RWPE1 (cell line): ENCODE measurements around the gene PKM.
"Not testable (repeated sequence)": the region's sequence is repeated elsewhere in the genome, so short reads cannot be mapped to it uniquely, and the experiment has no call there.

Experiments
- CTCF ChIA-PET: fragments of 350-600 bp; sonication (Branson Sonifier 250); formaldehyde crosslinking; extraction: SDS; loops from one replicate; lab custom pipeline; 2021; lab: Yijun Ruan, JAX
- POLR2A ChIA-PET: fragments of 400-600 bp; formaldehyde crosslinking; extraction: SDS; loops from one replicate; lab custom pipeline; 2020; ENCODE audit warnings: antibody characterized with exemption; ENCODE audit not compliant: low non-redundant PET; lab: Yijun Ruan, JAX
- DNase-seq: peaks from one replicate; pipeline ENCODE4 v3.0.0; 2012; ENCODE audit warnings: low spot score
- H3K27ac ChIP-seq: fragments of 450-650 bp; 2 replicates; pipeline ENCODE4 v1.5.1; 2017
- TF ChIP-seq, protein P1 (sequence below): fragments of 450-650 bp; conservative IDR thresholded peaks from 2 replicates; pipeline ENCODE4 v1.5.1; 2017; ENCODE audit warnings: low read depth, mild to moderate bottlenecking

Gene PKM

DNA sequence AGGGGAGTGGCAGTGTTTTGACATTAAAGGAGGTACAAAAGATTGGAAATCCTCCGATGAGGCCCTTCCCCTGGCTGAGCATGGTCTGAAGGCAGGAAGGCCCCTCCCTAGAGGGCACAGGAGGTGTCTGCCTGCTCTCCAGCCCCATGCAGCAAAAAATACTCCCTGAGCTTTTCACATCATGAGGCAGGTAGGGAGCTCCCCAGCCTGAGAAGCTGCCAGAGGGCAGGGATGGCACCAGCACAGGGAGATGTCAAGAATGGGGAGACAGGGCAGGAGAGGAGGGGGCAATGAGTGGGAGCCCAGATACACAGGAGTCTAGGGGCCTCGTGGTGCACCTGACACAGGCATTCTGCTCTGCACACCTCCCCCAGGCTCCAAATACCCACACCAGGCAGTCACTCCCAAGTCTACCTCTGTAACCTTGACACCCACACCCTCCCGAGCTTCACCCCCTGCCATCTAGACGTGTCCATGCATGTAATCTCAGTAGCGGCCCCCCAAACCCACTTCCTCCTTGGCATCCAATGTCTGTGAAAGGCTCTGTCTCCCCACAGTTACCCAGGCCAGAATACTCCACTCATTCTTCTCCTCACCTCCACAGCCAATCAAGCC, 56.3 kb downstream of the PKM start:
- ChIA-PET CTCF (interaction anchor here (0.6 to 1.5 kb wide), 4 partner anchors 10 to 1071 kb away, joined by 3 to 8 read pairs (median 4); no protein-coding TSS in a partner anchor), POLR2A (no interaction called here)
- H3K27ac ChIP-seq, result peak overlapping the region; percentile 9; the same call in 1 of the 2 replicates
- no peak for DNase-seq
- TF ChIP-seq, protein P1, sequence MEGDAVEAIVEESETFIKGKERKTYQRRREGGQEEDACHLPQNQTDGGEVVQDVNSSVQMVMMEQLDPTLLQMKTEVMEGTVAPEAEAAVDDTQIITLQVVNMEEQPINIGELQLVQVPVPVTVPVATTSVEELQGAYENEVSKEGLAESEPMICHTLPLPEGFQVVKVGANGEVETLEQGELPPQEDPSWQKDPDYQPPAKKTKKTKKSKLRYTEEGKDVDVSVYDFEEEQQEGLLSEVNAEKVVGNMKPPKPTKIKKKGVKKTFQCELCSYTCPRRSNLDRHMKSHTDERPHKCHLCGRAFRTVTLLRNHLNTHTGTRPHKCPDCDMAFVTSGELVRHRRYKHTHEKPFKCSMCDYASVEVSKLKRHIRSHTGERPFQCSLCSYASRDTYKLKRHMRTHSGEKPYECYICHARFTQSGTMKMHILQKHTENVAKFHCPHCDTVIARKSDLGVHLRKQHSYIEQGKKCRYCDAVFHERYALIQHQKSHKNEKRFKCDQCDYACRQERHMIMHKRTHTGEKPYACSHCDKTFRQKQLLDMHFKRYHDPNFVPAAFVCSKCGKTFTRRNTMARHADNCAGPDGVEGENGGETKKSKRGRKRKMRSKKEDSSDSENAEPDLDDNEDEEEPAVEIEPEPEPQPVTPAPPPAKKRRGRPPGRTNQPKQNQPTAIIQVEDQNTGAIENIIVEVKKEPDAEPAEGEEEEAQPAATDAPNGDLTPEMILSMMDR, result no peak

DNA sequence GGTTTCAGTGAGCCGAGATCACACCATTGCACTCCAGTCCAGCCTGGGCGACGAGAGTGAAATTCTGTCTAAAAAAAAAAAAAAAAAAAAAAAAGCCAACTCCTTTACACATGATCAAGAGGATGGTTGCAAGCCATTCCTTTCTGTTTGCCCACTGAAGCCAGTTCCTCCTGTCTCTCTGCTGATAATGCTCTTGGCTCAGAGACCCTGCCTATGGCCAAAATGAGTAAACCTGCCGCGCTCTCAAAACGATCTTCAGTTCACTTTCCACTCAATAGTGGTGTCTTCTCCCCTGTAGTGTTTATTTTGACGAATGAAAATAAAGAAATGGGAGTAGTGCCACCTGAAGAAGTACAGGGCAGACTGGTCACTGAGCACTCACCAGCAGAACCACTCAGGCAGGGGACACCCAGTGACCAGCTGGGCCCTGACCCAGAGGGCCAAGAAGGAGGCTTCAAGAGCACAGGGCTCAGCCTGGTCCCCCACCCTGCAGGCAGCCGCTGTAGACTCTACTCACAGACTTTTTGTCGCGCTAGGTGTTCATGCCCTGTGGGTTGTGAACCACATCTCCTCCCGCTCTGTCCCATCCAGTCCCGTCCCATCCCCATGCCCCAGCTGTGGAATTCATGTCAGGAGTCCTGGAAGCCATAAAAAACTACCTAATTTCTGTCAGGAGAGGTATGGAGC, 57.0 kb downstream of the PKM start:
- CTCF ChIA-PET, result interaction anchor here (0.6 to 1.5 kb wide), 3 partner anchors 9 to 1070 kb away, joined by 3 to 8 read pairs (median 3); no protein-coding TSS in a partner anchor
- DNase-seq, result no peak
- H3K27ac ChIP-seq, result peak overlapping the region; percentile 9; the same call in 1 of the 2 replicates
- POLR2A ChIA-PET, result no interaction called here
- TF ChIP-seq, protein P1, result no peak

DNA sequence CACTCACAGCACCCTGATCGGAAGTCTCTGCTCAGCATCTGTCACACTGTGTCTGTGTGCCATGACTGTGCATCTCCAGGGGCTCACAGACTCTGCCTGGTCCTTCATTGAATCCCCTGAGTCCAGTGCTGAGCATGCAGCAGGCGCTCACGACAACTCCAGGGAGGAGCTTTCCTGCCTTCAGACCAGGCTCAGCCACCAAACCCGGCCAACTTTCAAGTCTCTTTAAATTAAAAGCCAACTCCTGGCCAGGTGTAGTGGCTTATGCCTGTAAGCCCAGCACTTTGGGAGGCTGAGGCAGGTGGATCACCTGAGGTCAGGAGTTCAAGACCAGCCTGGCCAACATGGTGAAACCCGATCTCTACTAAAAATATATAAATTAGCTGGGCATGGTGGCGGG, 57.6 kb downstream of the PKM start:
- no peak for DNase-seq
- POLR2A ChIA-PET, result interaction anchor here (0.6 kb wide), 1 partner anchor 55 kb away, joined by 3 read pairs; the partner anchor contains the start of genes MYO9A and SENP8
- CTCF ChIA-PET, result interaction anchor here (0.6 kb wide), 1 partner anchor 773 kb away, joined by 3 read pairs; no protein-coding TSS in a partner anchor
- no peak overlapping the region for H3K27ac ChIP-seq
- TF ChIP-seq, protein P1, result no peak

DNA sequence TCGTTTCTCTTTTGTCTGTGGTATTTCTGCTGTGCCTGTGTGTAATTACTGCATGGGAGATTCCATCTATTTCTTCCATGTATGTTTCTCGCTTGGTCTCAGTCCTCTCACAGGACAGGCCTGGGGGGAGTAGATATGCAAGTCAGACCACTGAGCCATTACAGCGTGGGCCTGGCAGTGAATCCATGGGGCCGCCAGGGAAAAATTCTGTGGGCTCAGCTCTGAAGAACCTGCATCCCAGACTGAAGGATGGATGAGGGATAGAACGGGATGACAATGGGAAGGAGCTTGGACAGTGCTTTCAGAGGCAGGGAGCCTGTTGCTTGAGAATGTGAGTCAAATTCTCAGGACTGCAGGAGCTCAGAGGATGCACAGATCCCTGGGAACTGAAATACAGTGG, 58.2 kb downstream of the PKM start:
- DNase-seq, result no peak
- H3K27ac ChIP-seq, result no peak overlapping the region
- POLR2A ChIA-PET, result interaction anchor here (0.6 kb wide), 1 partner anchor 55 kb away, joined by 3 read pairs; the partner anchor contains the start of genes MYO9A and SENP8
- TF ChIP-seq, protein P1, result no peak
- CTCF ChIA-PET, result interaction anchor here (0.6 kb wide), 1 partner anchor 773 kb away, joined by 3 read pairs; no protein-coding TSS in a partner anchor

DNA sequence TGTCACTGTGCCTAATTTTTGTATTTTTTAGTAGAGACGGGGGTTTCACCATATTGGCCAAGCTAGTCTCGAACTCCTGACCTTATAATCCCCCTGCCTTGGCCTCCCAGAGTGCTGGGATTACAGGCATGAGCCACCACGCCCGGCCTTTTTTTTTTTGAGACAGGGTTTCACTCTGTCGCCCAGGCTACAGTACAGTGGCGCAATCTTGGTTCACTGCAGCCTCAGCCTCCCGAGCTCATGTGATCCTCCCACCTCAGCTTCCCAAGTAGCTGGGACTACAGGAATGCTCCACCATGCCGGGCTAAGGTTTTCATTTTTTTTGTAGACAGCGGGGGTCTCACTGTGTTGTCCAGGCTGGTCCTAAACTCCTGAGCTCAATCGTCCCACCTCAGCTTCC, 59.0 kb downstream of the PKM start:
- DNase-seq, H3K27ac ChIP-seq, POLR2A ChIA-PET, CTCF ChIA-PET: not testable (repeated sequence)

DNA sequence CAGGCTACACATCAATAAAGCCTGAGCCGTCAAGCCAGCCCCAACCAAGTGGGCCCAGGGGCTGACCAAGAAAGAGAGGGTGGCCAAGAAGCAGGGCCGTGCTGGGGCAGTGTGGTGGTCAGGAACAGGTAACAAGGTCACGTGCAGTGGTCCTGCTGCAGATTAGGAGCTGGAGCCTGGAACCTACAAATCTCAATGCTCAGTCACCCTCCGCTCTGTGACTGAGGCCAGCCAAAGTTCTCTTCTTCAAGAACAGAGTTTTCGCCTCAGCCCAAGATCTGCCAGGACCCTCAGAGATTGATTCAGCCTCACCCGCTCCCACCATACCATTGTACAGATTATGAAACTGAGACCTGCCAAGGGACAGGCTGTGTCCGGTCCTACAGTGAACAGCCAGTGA, 60.3 kb downstream of the PKM start:
- H3K27ac ChIP-seq, result no peak overlapping the region
- POLR2A ChIA-PET, result no interaction called here
- no peak for DNase-seq
- TF ChIP-seq, protein P1, result no peak
- CTCF ChIA-PET, result interaction anchor here (0.6 kb wide), 1 partner anchor 128 kb away, joined by 5 read pairs; no protein-coding TSS in a partner anchor
